HEK293 (cell line): ENCODE data around the gene PHYHD1.

Experiments
- CTCF ChIP-seq: fragments of 450-650 bp; formaldehyde crosslinking; IDR thresholded peaks from 2 replicates; pipeline ENCODE4 v1.5.1; 2016; ENCODE audit warnings: missing biosample characterization, missing genetic modification characterization
- ZNF391 ChIP-seq: fragments of 450-650 bp; formaldehyde crosslinking; IDR thresholded peaks from 2 replicates; pipeline ENCODE4 v1.5.1; 2016; ENCODE audit warnings: low read depth, missing biosample characterization, missing genetic modification characterization, borderline replicate concordance
- ZNF707 ChIP-seq: fragments of 450-650 bp; formaldehyde crosslinking; IDR thresholded peaks from 2 replicates; pipeline ENCODE4 v1.5.1; 2016; ENCODE audit warnings: missing biosample characterization, missing genetic modification characterization
- ZNF776 ChIP-seq: fragments of 450-650 bp; formaldehyde crosslinking; IDR thresholded peaks from 2 replicates; pipeline ENCODE4 v1.5.0; 2017; ENCODE audit warnings: missing biosample characterization, missing genetic modification characterization, borderline replicate concordance
- TF ChIP-seq, protein P1 (sequence below): fragments of 450-650 bp; formaldehyde crosslinking; IDR thresholded peaks from 2 replicates; pipeline ENCODE4 v1.5.1; 2016; ENCODE audit warnings: missing biosample characterization, missing genetic modification characterization
- TF ChIP-seq, protein P2 (sequence below): fragments of 450-650 bp; formaldehyde crosslinking; IDR thresholded peaks from 2 replicates; pipeline ENCODE4 v1.5.1; 2016; ENCODE audit warnings: missing biosample characterization, missing genetic modification characterization

GRCh38 chr9:128927731-128928411 lies 7.1 kb downstream of the PHYHD1 start:
- TF ChIP-seq CTCF (tag by site-specific recombination) = peak; percentile 65
- TF ChIP-seq ZNF707 (tag by site-specific recombination) = no peak
- TF ChIP-seq ZNF391 = no peak
- no peak for TF ChIP-seq ZNF776 (tag by site-specific recombination)
- TF ChIP-seq, protein P1, sequence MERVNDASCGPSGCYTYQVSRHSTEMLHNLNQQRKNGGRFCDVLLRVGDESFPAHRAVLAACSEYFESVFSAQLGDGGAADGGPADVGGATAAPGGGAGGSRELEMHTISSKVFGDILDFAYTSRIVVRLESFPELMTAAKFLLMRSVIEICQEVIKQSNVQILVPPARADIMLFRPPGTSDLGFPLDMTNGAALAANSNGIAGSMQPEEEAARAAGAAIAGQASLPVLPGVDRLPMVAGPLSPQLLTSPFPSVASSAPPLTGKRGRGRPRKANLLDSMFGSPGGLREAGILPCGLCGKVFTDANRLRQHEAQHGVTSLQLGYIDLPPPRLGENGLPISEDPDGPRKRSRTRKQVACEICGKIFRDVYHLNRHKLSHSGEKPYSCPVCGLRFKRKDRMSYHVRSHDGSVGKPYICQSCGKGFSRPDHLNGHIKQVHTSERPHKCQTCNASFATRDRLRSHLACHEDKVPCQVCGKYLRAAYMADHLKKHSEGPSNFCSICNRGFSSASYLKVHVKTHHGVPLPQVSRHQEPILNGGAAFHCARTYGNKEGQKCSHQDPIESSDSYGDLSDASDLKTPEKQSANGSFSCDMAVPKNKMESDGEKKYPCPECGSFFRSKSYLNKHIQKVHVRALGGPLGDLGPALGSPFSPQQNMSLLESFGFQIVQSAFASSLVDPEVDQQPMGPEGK (tag by site-specific recombination) = no peak
- TF ChIP-seq, protein P2, sequence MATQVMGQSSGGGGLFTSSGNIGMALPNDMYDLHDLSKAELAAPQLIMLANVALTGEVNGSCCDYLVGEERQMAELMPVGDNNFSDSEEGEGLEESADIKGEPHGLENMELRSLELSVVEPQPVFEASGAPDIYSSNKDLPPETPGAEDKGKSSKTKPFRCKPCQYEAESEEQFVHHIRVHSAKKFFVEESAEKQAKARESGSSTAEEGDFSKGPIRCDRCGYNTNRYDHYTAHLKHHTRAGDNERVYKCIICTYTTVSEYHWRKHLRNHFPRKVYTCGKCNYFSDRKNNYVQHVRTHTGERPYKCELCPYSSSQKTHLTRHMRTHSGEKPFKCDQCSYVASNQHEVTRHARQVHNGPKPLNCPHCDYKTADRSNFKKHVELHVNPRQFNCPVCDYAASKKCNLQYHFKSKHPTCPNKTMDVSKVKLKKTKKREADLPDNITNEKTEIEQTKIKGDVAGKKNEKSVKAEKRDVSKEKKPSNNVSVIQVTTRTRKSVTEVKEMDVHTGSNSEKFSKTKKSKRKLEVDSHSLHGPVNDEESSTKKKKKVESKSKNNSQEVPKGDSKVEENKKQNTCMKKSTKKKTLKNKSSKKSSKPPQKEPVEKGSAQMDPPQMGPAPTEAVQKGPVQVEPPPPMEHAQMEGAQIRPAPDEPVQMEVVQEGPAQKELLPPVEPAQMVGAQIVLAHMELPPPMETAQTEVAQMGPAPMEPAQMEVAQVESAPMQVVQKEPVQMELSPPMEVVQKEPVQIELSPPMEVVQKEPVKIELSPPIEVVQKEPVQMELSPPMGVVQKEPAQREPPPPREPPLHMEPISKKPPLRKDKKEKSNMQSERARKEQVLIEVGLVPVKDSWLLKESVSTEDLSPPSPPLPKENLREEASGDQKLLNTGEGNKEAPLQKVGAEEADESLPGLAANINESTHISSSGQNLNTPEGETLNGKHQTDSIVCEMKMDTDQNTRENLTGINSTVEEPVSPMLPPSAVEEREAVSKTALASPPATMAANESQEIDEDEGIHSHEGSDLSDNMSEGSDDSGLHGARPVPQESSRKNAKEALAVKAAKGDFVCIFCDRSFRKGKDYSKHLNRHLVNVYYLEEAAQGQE (tag by site-specific recombination) = no peak
